Vagina (tissue), 2 donors: Measurements from ENCODE around the gene TP53AIP1. TPM values are rescaled to one million over a fixed set of nuclear protein-coding genes. Genes with fewer than 3 reads are reported as not detected.

ENCODE experiments used
- DNase-seq, 2 donors: peaks; one replicate each; pipeline ENCODE4 v3.0.0-alpha.2; 2017; ENCODE audit errors: extremely low spot score in 2 of 2
- H3K27ac ChIP-seq: fragments of 200-600 bp; sonication (generic); one replicate; pipeline ENCODE4 v1.5.1; 2019
- H3K27me3 ChIP-seq: fragments of 200-600 bp; sonication (generic); one replicate; pipeline ENCODE4 v1.5.1; 2019
- H3K36me3 ChIP-seq, 2 donors: fragments of 200-600 bp; sonication (generic); one replicate each; pipeline ENCODE4 v1.5.1; 2017 to 2019
- H3K4me1 ChIP-seq: fragments of 200-600 bp; sonication (generic); one replicate; pipeline ENCODE4 v1.5.1; 2019
- H3K4me3 ChIP-seq, 2 donors: fragments of 200-600 bp; sonication (generic); 1 replicate in 1 of 2; 2 replicates in 1 of 2; pipeline ENCODE4 v1.5.1; 2016 to 2019
- H3K9me3 ChIP-seq: fragments of 200-600 bp; sonication (generic); one replicate; pipeline ENCODE4 v1.5.1; 2019
- CTCF ChIP-seq, 3 experiments: fragments of 450-650 bp in 2 of 3; fragments of 200-600 bp in 1 of 3; sonication (generic) in 1 of 3; IDR thresholded peaks; one replicate each; pipeline ENCODE4 v1.5.1; 2017 to 2019; ENCODE audit warnings: antibody characterized with exemption in 3 of 3, mild to moderate bottlenecking in 2 of 3, moderate library complexity in 2 of 3
- POLR2A ChIP-seq, 2 donors: fragments of 450-650 bp; IDR thresholded peaks; one replicate each; pipeline ENCODE4 v1.6.1; 2017; ENCODE audit warnings: antibody characterized with exemption in 2 of 2, mild to moderate bottlenecking in 2 of 2, moderate library complexity in 2 of 2
- POLR2AphosphoS5 ChIP-seq, 2 donors: sonication (generic); formaldehyde crosslinking; IDR thresholded peaks; one replicate each; pipeline ENCODE4 v1.9.0; 2017; ENCODE audit warnings: antibody characterized with exemption in 2 of 2, mild to moderate bottlenecking in 2 of 2, low read depth in 1 of 2; ENCODE audit not compliant: insufficient read depth in 1 of 2
- intact Hi-C: fragments of 100-400 bp; cut with DNase I; formaldehyde crosslinking; loops from one replicate; pipeline ENCODE4 v1.15.1; 2023
- total RNA-seq: library from RNA; depleted of rRNA; stranded (reverse); fragments of >200 nt; gene quantifications from one replicate; pipeline ENCODE4 v1.2.3, GENCODE V29; 2016

The TP53AIP1 gene
- total RNA-seq, 1 donor from 2014 or later, result 3.7 TPM

DNA sequence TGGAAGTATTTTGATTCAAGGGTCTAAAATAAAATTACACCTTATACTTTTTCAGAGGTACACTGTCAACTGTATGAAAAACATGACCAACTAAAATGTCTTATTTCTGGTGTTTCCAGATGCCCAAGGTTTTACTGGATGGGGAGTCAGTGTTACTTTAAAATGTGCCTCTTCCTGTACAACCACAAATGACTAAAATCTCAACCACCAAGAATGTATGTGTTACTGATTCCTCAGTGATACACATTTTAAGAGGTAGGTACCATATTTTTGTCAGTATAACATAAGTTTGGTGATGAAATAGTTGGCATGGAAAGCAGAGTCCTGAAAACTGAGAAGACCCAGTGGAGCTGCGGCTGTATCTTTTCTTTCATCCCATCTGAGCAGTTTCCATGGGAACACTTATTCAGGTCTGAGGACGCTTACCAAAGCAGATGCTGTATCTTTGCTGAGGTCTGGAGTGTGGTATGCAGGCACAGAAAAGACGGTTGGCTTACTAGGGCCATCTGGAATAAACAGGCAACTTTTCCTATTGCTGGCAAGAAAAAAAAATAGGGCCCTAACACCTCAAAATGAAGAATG, 21.2 kb upstream of the TP53AIP1 start:
- intact Hi-C loops, result no loop called here
- no peak for DNase-seq
- no peak overlapping the region for H3K4me3 ChIP-seq
- H3K9me3 ChIP-seq, result no peaks in the 10 kb centered on the region
- TF ChIP-seq POLR2AphosphoS5 (IDR thresholded peaks at IDR 0.05; ENCODE audit: insufficient read depth in 1 of 2, low read depth in 1 of 2) (no peak), CTCF (IDR thresholded peaks at IDR 0.05) (no peak), POLR2A (IDR thresholded peaks at IDR 0.05) (no peak)
- no peak overlapping the region for H3K27ac ChIP-seq
- H3K36me3 ChIP-seq, result peaks cover 0 to 7% of the 10 kb centered on the region in 2 donors
- H3K4me1 ChIP-seq, result no peaks in the 10 kb centered on the region
- H3K27me3 ChIP-seq, result no peaks in the 10 kb centered on the region

DNA sequence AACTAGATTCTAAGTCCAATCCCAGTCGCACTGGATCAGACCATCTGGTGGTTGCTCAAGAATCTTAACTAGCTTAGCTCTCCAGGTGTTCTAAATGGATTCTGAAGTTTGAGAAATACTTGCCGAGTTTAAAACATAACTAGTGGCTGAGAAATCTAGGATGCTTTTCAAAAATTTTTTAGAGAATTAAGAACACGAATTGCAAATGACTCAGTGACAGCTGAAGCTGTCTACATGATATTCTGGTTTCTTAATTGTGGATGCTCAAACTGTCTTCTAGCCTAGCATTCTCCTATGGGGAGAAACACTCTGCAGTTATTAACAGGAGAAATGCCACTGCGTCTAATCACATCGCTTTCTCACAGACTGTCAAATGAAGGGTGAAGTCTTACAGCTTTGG, 20.2 kb upstream of the TP53AIP1 start:
- H3K4me3 ChIP-seq, result no peak overlapping the region
- TF ChIP-seq POLR2A (IDR thresholded peaks at IDR 0.05) (no peak), POLR2AphosphoS5 (IDR thresholded peaks at IDR 0.05; ENCODE audit: insufficient read depth in 1 of 2, low read depth in 1 of 2) (no peak), CTCF (IDR thresholded peaks at IDR 0.05) (no peak)
- no peak overlapping the region for H3K27ac ChIP-seq
- H3K36me3 ChIP-seq, result no peaks in the 10 kb centered on the region
- intact Hi-C loops, result no loop called here
- H3K27me3 ChIP-seq, result no peaks in the 10 kb centered on the region
- no peaks in the 10 kb centered on the region for H3K9me3 ChIP-seq
- no peaks in the 10 kb centered on the region for H3K4me1 ChIP-seq
- no peak for DNase-seq

DNA sequence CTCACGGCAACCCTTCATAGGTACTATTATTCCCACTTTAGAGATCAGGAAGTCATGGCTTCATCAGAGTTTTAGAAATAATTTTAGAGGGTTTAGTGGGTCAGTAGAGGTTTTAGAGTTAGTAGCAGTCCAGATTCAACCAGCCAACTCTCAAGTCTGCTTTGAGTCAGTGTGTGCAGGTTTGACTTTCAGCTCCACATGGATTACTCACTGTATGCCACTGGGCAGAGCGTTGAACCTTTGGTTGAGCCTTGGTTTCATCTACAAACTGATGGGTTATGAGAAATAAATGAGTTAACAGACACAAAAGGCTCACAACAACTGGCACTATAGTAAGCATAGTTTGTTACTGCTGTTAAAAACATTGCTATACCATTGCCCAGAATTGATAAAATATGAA, 19.0 kb upstream of the TP53AIP1 start:
- intact Hi-C loops, result no loop called here
- no peak overlapping the region for H3K27ac ChIP-seq
- H3K27me3 ChIP-seq, result no peaks in the 10 kb centered on the region
- H3K36me3 ChIP-seq, result no peaks in the 10 kb centered on the region
- no peak for TF ChIP-seq CTCF (IDR thresholded peaks at IDR 0.05)
- no peak for TF ChIP-seq POLR2AphosphoS5 (IDR thresholded peaks at IDR 0.05; ENCODE audit: insufficient read depth in 1 of 2, low read depth in 1 of 2)
- no peaks in the 10 kb centered on the region for H3K4me1 ChIP-seq
- H3K4me3 ChIP-seq, result no peak overlapping the region
- H3K9me3 ChIP-seq, result no peaks in the 10 kb centered on the region
- DNase-seq, result no peak

DNA sequence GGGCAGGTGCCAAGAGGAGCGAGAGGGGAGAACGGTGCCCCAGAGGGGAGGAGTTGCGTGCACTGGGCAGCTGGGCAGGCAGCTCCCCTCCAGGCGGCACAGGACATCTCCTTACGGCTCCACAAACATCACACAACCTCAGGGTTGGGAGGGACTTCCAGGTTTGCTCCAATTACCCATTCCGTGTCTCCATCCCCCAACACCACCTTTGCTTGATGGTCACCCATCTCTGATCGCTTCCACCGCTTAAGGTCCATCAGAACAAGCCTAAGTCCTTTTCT, 14.5 kb upstream of the TP53AIP1 start:
- Histone ChIP-seq H3K27me3 (no peaks in the 10 kb centered on the region), H3K36me3 (no peaks in the 10 kb centered on the region), H3K9me3 (no peaks in the 10 kb centered on the region), H3K4me3 (no peak overlapping the region), H3K27ac (no peak overlapping the region), H3K4me1 (no peaks in the 10 kb centered on the region)
- no peak for DNase-seq
- intact Hi-C loops, result loop anchor here (10.0 kb wide), 1 partner anchor 72 kb away; no protein-coding TSS in a partner anchor
- TF ChIP-seq POLR2AphosphoS5 (IDR thresholded peaks at IDR 0.05; ENCODE audit: insufficient read depth in 1 of 2, low read depth in 1 of 2) (no peak), CTCF (IDR thresholded peaks at IDR 0.05) (no peak), POLR2A (IDR thresholded peaks at IDR 0.05) (no peak)

DNA sequence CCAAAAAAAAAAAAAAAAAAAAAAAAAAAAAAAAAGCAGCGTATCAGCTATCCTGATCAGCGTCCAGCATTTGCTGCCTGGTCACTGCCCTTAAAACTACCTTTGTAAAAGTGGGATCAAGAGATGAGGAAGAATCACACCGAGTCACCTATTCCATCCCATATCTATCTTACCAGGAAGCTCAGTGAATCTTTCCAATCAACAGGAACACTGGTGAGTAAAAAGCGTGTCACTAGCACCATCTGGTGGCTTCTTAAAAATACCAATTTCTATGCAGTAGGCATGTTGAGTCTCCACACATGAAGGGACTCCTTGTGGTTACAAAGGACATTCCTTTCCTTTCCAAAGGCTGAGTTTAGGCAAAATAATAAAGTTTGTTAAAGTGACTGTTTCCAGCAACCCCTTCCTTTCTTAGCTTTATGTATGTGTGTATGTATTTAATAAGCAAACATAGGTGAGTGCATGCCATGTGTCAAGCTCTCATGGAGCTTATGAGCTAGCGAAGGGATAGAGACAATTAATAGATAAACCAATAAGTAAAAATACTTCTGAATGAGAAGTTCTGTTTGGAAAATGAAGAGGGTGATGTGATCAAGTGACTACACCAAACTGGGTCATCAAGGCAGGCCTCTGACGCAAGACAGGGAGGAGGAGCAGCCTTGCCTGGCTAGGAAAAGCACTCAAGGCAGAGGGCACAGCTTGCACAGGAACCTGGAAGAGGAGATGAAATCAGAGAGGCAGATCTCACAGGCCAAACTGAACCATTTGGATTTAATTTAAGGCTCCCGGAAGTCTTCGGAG, 13.9 kb upstream of the TP53AIP1 start:
- Histone ChIP-seq H3K27ac (no peak overlapping the region), H3K9me3 (no peaks in the 10 kb centered on the region), H3K4me1 (no peaks in the 10 kb centered on the region), H3K27me3 (no peaks in the 10 kb centered on the region), H3K4me3 (no peak overlapping the region), H3K36me3 (no peaks in the 10 kb centered on the region)
- no peak for DNase-seq
- intact Hi-C loops, result loop anchor here (10.0 kb wide), 1 partner anchor 72 kb away; no protein-coding TSS in a partner anchor
- TF ChIP-seq POLR2AphosphoS5 (IDR thresholded peaks at IDR 0.05; ENCODE audit: insufficient read depth in 1 of 2, low read depth in 1 of 2) (peak in 1 of 2 donors; percentile 33), POLR2A (IDR thresholded peaks at IDR 0.05) (no peak), CTCF (IDR thresholded peaks at IDR 0.05) (peak; percentile 44 to 70 (median 68))
